CD4-positive, alpha-beta T cell treated with Interleukin-15 for 4 hours (primary cell): ENCODE measurements around the gene ALPP.
"Not testable (repeated sequence)": the region's sequence is repeated elsewhere in the genome, so short reads cannot be mapped to it uniquely, and the experiment has no call there.

Experiments used
- DNase-seq: peaks from one replicate; pipeline ENCODE4 v3.0.0-alpha.2; 2020; ENCODE audit warnings: low spot score

The ALPP gene

DNA sequence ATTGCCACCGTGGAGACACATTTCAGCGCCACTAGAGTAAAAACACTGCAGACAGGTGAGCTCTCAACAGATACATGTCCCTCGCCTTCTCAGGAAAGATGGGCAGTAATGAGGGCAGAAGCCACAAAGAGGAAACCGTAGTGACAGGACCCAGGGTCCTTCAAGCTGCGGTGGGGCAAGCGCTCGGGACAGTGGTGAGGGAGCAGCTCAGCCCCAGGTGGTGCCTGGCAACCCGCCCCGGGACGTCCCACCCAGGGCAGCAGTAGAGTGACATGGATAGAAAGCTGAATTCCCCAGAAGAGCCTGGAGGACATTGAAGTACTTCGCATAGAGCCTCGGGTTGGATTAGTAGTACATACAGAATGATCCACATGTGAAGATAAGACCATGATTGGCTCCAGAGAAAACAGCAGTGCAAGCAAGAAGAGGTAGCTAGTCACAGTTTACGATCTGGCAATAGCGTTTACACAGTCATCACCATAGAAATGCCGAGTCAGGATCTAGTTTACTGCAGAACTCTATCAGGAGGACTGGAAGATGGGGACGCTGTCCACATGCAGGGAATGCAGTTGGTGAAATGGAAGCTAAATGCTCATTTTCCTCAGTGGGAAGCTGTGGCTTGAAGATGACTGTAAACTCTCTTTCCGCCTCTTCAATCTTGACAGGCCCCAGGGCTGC, 37.4 kb upstream of the ALPP start:
- DNase-seq = no peak

DNA sequence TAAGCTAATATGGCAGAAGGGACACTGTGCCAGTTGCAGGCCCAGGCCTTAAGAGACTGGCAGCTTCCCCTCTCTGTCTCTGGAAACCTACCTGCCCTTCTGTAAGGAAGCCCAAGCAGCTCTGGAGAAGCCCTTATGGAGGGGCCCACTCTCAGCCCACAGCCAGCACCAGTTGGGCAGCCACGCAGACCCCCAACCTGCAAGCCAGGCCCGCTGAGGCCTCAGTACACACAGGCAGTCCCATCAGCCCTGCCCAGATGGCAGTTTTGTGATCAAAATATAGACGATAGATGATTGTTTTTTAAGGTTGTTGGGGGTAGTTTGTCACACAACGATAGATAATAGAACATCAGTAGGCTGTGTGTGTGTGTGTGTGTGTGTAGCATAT, 36.8 kb upstream of the ALPP start:
- DNase-seq = no peak

GRCh38 chr2:232342635-232343565, 35.7 kb upstream of the ALPP start:
- DNase-seq = no peak

DNA sequence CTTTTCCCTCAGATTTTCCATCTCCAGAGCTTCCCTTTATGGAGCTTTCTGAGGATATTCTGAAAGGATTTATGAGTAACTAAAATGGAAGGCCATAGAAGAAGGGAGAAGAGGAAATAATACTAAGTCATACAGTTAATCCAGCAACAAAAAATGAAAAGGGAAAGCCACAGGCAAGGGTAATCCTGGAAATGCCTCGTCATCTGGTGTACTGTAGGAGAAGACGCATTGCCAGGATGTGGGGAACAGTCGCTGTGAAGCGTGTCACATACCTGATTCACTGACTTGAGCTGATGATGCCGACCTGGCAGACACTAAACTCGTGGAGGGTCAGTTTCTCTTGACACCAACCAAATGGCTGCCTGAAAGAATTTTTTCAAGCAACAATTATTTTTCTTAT, 34.7 kb upstream of the ALPP start:
- no peak for DNase-seq

- no peak for DNase-seq
Measured at GRCh38 chr2:232345251-232345650, 33.3 kb upstream of the ALPP start.

GRCh38 chr2:232347369-232347768, 31.2 kb upstream of the ALPP start:
- DNase-seq = no peak

- no peak for DNase-seq
Measured at GRCh38 chr2:232348936-232349335, 29.6 kb upstream of the ALPP start.

GRCh38 chr2:232349546-232349945, 29.0 kb upstream of the ALPP start:
- no peak for DNase-seq

- no peak for DNase-seq
Measured at GRCh38 chr2:232349946-232350635, 28.5 kb upstream of the ALPP start.

GRCh38 chr2:232350804-232351685, 27.5 kb upstream of the ALPP start:
- DNase-seq = no peak

DNA sequence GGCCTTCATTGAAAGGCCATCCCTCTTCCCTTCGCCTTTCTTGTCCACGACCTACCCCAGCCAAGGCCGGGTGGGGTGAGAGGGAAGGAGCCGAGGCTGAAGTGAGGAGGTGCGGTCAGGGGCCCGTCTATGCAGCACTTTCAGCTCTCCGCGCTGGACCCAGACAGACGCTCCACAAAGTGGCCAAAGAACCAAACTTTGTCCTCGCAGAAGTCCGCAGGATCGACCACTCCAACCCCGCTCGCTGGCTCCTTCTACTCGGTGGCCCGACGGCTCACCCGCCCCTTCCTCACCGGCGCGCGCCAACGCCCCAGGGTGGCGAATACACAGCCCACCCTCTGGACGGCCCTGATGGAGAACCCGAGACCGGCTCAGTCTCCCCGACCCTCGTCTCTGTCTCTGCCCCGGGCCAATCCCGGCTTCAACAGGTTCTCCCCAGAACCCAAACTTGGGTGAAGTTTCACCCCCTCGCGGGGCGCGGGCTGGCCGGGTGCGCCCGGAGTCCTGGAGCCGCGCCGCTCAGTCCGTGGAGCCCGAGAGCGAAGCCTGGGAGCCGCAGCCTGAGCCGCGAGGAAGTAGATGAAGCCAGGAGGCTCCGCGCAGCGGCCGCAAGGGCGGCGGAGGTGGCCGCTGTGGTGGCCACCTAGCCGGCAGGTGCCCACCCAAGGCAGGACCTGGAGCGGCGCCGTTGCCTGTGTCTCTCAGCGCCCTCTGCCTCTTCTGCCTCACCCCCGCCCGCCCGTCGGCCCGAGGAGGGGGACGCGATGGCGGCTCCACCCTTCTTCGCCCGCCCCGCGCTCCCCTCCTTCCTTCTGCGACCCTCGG, 26.7 kb upstream of the ALPP start:
- no peak for DNase-seq

DNA sequence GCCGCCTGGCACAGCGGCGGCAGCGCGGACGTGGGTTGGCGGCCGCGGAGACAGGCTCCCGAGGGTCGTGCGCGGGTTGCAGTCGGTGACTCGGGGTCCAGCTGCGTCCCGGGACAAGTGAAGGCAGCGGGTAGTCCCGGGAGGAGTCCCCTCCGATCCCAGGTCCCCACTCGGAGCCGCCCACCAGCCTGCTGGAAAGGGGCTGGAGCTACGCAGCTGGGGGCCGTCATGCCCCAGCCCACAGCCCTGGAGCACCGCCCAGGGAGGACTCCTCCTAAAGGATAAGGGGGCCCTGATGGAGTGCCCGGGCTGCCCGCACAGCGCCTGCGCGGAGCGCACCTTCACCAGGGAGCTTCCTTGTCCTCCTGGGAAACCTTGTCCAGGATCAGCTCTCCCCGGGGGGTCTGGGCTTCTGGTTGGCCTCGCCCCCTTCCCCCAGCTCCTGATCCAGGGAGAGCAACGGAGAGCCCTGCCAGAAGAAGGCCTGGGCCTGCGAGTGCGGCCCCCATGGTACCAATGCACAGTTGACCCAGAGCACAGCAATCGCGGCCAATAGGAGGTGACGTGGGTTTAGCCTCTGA, 25.9 kb upstream of the ALPP start:
- DNase-seq = no peak

DNA sequence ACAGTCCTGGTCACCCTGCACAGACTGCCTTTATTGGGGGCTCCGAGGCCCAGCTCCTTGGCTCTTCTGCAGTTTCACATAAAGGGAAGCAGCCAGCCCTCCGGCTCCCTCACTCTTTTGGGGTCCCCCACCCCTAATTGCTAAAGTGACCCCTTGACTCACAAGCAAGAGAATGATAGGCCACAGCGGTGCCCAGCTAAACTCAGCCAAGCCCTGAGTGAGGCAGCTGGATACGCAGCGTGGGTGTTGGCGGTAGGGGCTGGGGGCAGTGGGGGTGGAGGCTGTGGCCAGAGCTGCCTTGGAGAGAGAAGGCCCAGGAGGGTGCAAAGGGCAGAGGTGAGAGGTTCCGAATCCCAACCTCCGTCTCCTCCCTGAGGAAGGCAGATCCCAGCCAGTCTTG, 25.5 kb upstream of the ALPP start:
- no peak for DNase-seq

GRCh38 chr2:232353660-232354059, 24.9 kb upstream of the ALPP start:
- no peak for DNase-seq

GRCh38 chr2:232354069-232354468, 24.5 kb upstream of the ALPP start:
- DNase-seq = no peak

- DNase-seq = no peak
Measured at GRCh38 chr2:232361646-232362045, 16.9 kb upstream of the ALPP start.

- DNase-seq = no peak
Measured at GRCh38 chr2:232362174-232362900, 16.2 kb upstream of the ALPP start.

GRCh38 chr2:232363064-232363783, 15.3 kb upstream of the ALPP start:
- DNase-seq = not testable (repeated sequence)
